ENCODE results near the gene PCNT.

Gene PCNT

DNA sequence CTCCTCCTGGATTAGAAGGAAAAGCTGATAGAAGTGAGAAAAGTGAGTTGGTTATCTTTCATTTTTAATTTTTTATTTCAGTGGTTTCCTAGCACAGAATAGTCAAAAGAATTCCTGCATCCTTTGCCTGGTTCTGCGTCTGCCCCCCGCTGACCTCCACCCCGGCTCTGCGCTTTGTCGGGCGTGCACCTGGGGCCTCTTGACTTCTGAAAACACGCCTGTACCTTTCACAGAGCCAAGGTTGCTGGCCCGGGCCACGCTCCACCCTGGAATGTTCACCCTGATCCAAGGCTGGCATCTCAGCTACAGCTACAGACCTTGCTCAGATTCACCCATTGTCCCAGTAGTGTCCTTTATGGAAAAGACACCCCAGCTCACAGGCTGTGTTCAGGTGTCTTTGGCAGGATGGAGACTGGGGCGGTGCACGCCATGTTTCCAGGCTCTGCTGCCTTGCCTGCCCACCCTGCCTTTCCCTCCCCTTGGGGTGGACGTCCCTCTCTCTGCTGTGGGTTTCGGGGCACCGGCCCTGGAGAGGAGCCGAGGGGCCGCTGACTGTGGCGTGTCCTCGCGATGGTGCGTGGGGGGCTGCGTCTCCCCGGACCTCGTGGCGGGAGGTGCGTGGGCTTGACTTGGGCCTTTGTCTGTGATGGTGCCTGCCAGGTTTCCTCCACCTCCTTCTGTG is 94.5 kb downstream of the PCNT start:
- ChIA-PET POLR2A (no interaction called here), CTCF (no interaction called here)
- no peak for DNase-seq (ENCODE audit: extremely low spot score)
- TF ChIP-seq SUZ12 (IDR thresholded peaks at IDR 0.05) (no peak), ARNT (IDR thresholded peaks at IDR 0.05) (no peak), L3MBTL2 (conservative IDR thresholded peaks at IDR 0.05) (no peak), PKNOX1 (IDR thresholded peaks at IDR 0.05) (no peak), TARDBP (IDR thresholded peaks at IDR 0.05) (no peak), FOXK2 (IDR thresholded peaks at IDR 0.05) (no peak), CTBP1 (IDR thresholded peaks at IDR 0.05; ENCODE audit: borderline replicate concordance) (no peak), FOXA1 (IDR thresholded peaks at IDR 0.05) (no peak), NFRKB (IDR thresholded peaks at IDR 0.05) (no peak), FOXM1 (IDR thresholded peaks at IDR 0.05; ENCODE audit: borderline replicate concordance) (no peak), ELF4 (IDR thresholded peaks at IDR 0.05) (no peak)

- CTCF ChIA-PET = no interaction called here
- POLR2A ChIA-PET = interaction anchor here (0.6 kb wide), 1 partner anchor 49 kb away, joined by 3 read pairs; no protein-coding TSS in a partner anchor
- TF ChIP-seq HDGF (IDR thresholded peaks at IDR 0.05; ENCODE audit: borderline replicate concordance) = no peak
- no peak for TF ChIP-seq ZNF384 (IDR thresholded peaks at IDR 0.05)
- TF ChIP-seq CTBP1 (IDR thresholded peaks at IDR 0.05; ENCODE audit: borderline replicate concordance) = no peak
- TF ChIP-seq L3MBTL2 (conservative IDR thresholded peaks at IDR 0.05) = no peak
- TF ChIP-seq FOXA1 (IDR thresholded peaks at IDR 0.05) = no peak
- no peak for TF ChIP-seq FOXM1 (IDR thresholded peaks at IDR 0.05; ENCODE audit: borderline replicate concordance)
- TF ChIP-seq SP1 (IDR thresholded peaks at IDR 0.05) = no peak
- no peak for TF ChIP-seq PKNOX1 (IDR thresholded peaks at IDR 0.05)
- no peak for TF ChIP-seq SUZ12 (IDR thresholded peaks at IDR 0.05)
- no peak for TF ChIP-seq NFRKB (IDR thresholded peaks at IDR 0.05)
- DNase-seq (ENCODE audit: extremely low spot score) = no peak
Measured at GRCh38 chr21:46420241-46421190, 96.6 kb downstream of the PCNT start.

DNA sequence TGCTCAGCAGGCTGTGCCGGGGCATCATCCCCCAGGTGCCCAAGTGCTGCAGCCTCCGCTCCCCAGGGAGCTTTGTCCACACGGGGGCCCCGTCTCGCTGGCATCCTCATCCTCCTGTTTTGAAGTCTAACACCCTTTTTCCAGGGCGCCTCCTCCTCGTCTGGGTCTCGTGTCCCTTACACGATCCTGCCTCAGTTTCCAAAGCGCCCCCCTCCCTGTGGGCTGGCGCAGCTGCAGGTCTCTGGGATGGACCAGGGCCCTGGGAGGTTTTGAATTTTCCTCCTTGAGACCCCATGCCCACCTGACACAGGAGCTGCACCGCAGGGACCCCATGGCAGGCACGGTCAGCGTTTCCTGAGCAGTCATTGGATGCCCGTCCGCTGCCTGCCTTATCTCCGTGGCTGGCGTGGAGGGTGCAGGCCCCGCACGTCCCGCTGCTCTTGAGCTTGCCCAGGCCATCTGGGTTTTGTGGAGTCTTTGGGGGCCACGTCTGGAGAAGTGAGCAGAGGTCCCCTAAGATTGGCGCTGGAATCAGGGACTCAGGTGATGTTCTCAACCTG is 97.3 kb downstream of the PCNT start:
- ChIA-PET CTCF (no interaction called here), POLR2A (no interaction called here)
- TF ChIP-seq CTBP1 (IDR thresholded peaks at IDR 0.05; ENCODE audit: borderline replicate concordance) (no peak), FOXM1 (IDR thresholded peaks at IDR 0.05; ENCODE audit: borderline replicate concordance) (no peak), PKNOX1 (IDR thresholded peaks at IDR 0.05) (no peak), ARNT (IDR thresholded peaks at IDR 0.05) (no peak), TARDBP (IDR thresholded peaks at IDR 0.05) (no peak), ZNF384 (IDR thresholded peaks at IDR 0.05) (no peak), BHLHE40 (IDR thresholded peaks at IDR 0.05; ENCODE audit: borderline replicate concordance) (no peak), NFRKB (IDR thresholded peaks at IDR 0.05) (no peak), FOXK2 (IDR thresholded peaks at IDR 0.05) (no peak), SP1 (IDR thresholded peaks at IDR 0.05) (no peak), HDGF (IDR thresholded peaks at IDR 0.05; ENCODE audit: borderline replicate concordance) (no peak), SUZ12 (IDR thresholded peaks at IDR 0.05) (no peak), FOXA1 (IDR thresholded peaks at IDR 0.05) (no peak), LEF1 (IDR thresholded peaks at IDR 0.05; ENCODE audit: borderline replicate concordance) (no peak), L3MBTL2 (conservative IDR thresholded peaks at IDR 0.05) (no peak), ELF4 (IDR thresholded peaks at IDR 0.05) (no peak)
- DNase-seq (ENCODE audit: extremely low spot score) = no peak

- ChIA-PET CTCF (no interaction called here), POLR2A (no interaction called here)
- TF ChIP-seq ZNF384 (IDR thresholded peaks at IDR 0.05) (no peak), FOXM1 (IDR thresholded peaks at IDR 0.05; ENCODE audit: borderline replicate concordance) (no peak), ARNT (IDR thresholded peaks at IDR 0.05) (no peak), BHLHE40 (IDR thresholded peaks at IDR 0.05; ENCODE audit: borderline replicate concordance) (no peak), L3MBTL2 (conservative IDR thresholded peaks at IDR 0.05) (no peak), ELF4 (IDR thresholded peaks at IDR 0.05) (no peak), FOXA1 (IDR thresholded peaks at IDR 0.05) (no peak), SUZ12 (IDR thresholded peaks at IDR 0.05) (no peak), FOXK2 (IDR thresholded peaks at IDR 0.05) (no peak), LEF1 (IDR thresholded peaks at IDR 0.05; ENCODE audit: borderline replicate concordance) (no peak), SP1 (IDR thresholded peaks at IDR 0.05) (no peak), TARDBP (IDR thresholded peaks at IDR 0.05) (no peak), NFRKB (IDR thresholded peaks at IDR 0.05) (no peak), PKNOX1 (IDR thresholded peaks at IDR 0.05) (no peak), CTBP1 (IDR thresholded peaks at IDR 0.05; ENCODE audit: borderline replicate concordance) (no peak), HDGF (IDR thresholded peaks at IDR 0.05; ENCODE audit: borderline replicate concordance) (no peak)
- no peak for DNase-seq (ENCODE audit: extremely low spot score)
Measured at GRCh38 chr21:46421756-46422555, 98.0 kb downstream of the PCNT start.
